Ishikawa (cell line): ENCODE data around the gene SAPCD1.

Experiments
- EP300 ChIP-seq: IDR thresholded peaks from 2 replicates; pipeline ENCODE4 v1.6.1; 2012; ENCODE audit warnings: borderline replicate concordance
- YY1 ChIP-seq: IDR thresholded peaks from 2 replicates; pipeline ENCODE4 v1.6.1; 2012; ENCODE audit warnings: low read depth

GRCh38 chr6:31794866-31795615 is 32.6 kb downstream of the SAPCD1 start:
- no peak for TF ChIP-seq YY1
- TF ChIP-seq EP300, result no peak
